MM.1S (cell line): Measurements from ENCODE around the gene FOXF2.

ENCODE experiments used
- DNase-seq: peaks from one replicate; pipeline ENCODE4 v3.0.0-alpha.2; 2015
- H2AFZ ChIP-seq: fragments of 300-600 bp; sonication (generic); 2 replicates; pipeline ENCODE4 v1.6.0; 2016; ENCODE audit warnings: antibody characterized with exemption, low read length
- H3F3A ChIP-seq: fragments of 300-600 bp; sonication (generic); 2 replicates; pipeline ENCODE4 v1.6.1; 2016; ENCODE audit warnings: mild to moderate bottlenecking, antibody characterized with exemption, low read length, moderate library complexity, mixed read lengths; ENCODE audit not compliant: insufficient read depth
- H3K27ac ChIP-seq: fragments of 300-600 bp; sonication (generic); 2 replicates; pipeline ENCODE4 v1.5.1; 2016; ENCODE audit warnings: mild to moderate bottlenecking, low read length
- H3K27me3 ChIP-seq: fragments of 300-600 bp; sonication (generic); replicated peaks from 2 replicates; pipeline ENCODE4 v1.6.0; 2016; ENCODE audit warnings: low read length; ENCODE audit not compliant: insufficient read depth
- H3K36me3 ChIP-seq: fragments of 300-600 bp; sonication (generic); replicated peaks from 2 replicates; pipeline ENCODE4 v1.6.1; 2016; ENCODE audit warnings: mild to moderate bottlenecking, low read length, mixed read lengths; ENCODE audit not compliant: insufficient read depth
- H3K4me1 ChIP-seq: fragments of 300-600 bp; sonication (generic); 2 replicates; pipeline ENCODE4 v1.6.1; 2016; ENCODE audit warnings: low read length, mixed read lengths
- H3K4me2 ChIP-seq: fragments of 300-600 bp; sonication (generic); 2 replicates; pipeline ENCODE4 v1.6.0; 2016; ENCODE audit warnings: low read depth, low read length
- H3K4me3 ChIP-seq: fragments of 300-600 bp; sonication (generic); 2 replicates; pipeline ENCODE4 v1.5.1; 2016; ENCODE audit warnings: low read length, mixed read lengths
- H3K79me2 ChIP-seq: fragments of 300-600 bp; sonication (generic); 2 replicates; pipeline ENCODE4 v1.6.1; 2016; ENCODE audit warnings: mixed run types, low read length, mixed read lengths
- H3K9ac ChIP-seq: fragments of 300-600 bp; sonication (generic); 2 replicates; pipeline ENCODE4 v1.6.1; 2016; ENCODE audit warnings: low read length, mixed read lengths
- H3K9me2 ChIP-seq: fragments of 300-600 bp; sonication (generic); replicated peaks from 2 replicates; pipeline ENCODE4 v1.6.1; 2016; ENCODE audit warnings: mild to moderate bottlenecking, low read length, mixed read lengths; ENCODE audit not compliant: insufficient read depth
- H3K9me3 ChIP-seq: fragments of 300-600 bp; sonication (generic); replicated peaks from 2 replicates; pipeline ENCODE4 v1.6.1; 2016; ENCODE audit warnings: mild to moderate bottlenecking, low read length, mixed read lengths; ENCODE audit not compliant: insufficient read depth
- H4K20me1 ChIP-seq: fragments of 300-600 bp; sonication (generic); 2 replicates; pipeline ENCODE4 v1.6.1; 2016; ENCODE audit warnings: mild to moderate bottlenecking, low read length, moderate library complexity, mixed read lengths; ENCODE audit not compliant: insufficient read depth
- CTCF ChIP-seq: fragments of 300-600 bp; sonication (generic); IDR thresholded peaks from 2 replicates; pipeline ENCODE4 v1.5.1; 2016; ENCODE audit warnings: antibody characterized with exemption, low read length, mixed read lengths
- EZH2 ChIP-seq: fragments of 300-600 bp; sonication (generic); optimal IDR thresholded peaks from 2 replicates; pipeline ENCODE3; 2017; ENCODE audit warnings: low read depth, mild to moderate bottlenecking, antibody characterized with exemption, low read length, mixed read lengths
- EZH2phosphoT487 ChIP-seq: fragments of 300-600 bp; sonication (generic); IDR thresholded peaks from 2 replicates; pipeline ENCODE4 v1.6.1; 2018; ENCODE audit warnings: antibody characterized with exemption, low read length

Gene FOXF2

GRCh38 chr6:1379788-1380147 is 9.6 kb upstream of the FOXF2 start:
- Histone ChIP-seq H4K20me1 (no peaks in the 10 kb centered on the region), H3K4me1 (no peaks in the 10 kb centered on the region), H2AFZ (no peak overlapping the region), H3K9me2 (no peaks in the 10 kb centered on the region), H3K9me3 (no peaks in the 10 kb centered on the region), H3K4me3 (peak overlapping the region; percentile 45), H3K79me2 (no peaks in the 10 kb centered on the region), H3K27ac (no peak overlapping the region), H3K9ac (no peak overlapping the region; the same call in 1 of the 2 replicates), H3K4me2 (peak overlapping the region; percentile 66), H3K36me3 (no peaks in the 10 kb centered on the region), H3F3A (no peaks in the 10 kb centered on the region), H3K27me3 (peaks cover 54% of the 10 kb centered on the region)
- no peak for DNase-seq
- TF ChIP-seq EZH2phosphoT487 (no peak), EZH2 (no peak), CTCF (no peak)

DNA sequence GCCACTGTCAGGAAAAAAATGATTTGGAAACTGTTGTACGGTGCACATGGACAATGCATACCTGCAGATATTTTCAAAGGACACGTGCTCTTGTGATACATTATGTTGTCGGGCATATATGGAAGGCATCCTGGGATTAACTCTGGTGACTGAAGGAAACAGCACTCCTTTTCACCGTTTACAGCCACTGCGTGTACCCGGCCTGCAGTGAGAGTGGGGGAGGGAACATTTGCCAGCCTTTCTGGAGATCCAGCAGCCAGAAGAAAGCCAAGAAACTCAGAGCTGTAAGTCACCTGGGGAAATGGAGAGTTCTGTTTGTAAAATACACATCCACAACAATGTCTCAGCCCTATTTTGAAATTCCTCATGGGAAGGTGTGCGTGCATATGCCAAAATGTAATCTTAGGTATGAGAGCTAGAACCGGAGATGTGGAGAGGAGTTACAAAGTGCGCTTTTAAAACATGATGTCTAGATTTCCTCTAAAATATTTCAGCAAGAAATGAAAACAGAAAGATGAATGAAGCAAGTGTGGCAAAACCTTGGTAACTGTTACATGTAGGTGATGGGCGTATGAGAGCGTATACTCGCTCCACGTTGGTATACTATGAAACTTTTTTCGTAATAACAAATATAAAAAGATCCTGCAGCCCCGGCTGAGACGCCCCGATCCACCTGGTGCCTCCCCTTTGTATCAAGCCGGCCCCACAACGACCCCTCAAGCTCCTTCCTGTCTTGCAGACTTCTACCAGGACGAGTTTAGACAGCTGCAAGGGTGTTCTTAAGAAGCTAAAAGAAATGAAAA is 8.6 kb upstream of the FOXF2 start:
- H3K9me3 ChIP-seq, result no peaks in the 10 kb centered on the region
- TF ChIP-seq EZH2phosphoT487 (no peak), EZH2 (peak; percentile 3)
- H3F3A ChIP-seq, result no peaks in the 10 kb centered on the region
- peaks cover 64% of the 10 kb centered on the region for H3K27me3 ChIP-seq
- no peak overlapping the region for H3K27ac ChIP-seq
- no peaks in the 10 kb centered on the region for H3K79me2 ChIP-seq
- no peaks in the 10 kb centered on the region for H3K36me3 ChIP-seq
- H3K4me2 ChIP-seq, result no peak overlapping the region
- no peak overlapping the region for H3K9ac ChIP-seq
- no peak overlapping the region for H2AFZ ChIP-seq
- no peaks in the 10 kb centered on the region for H3K9me2 ChIP-seq
- H3K4me3 ChIP-seq, result no peak overlapping the region; the same call in 1 of the 2 replicates
- H3K4me1 ChIP-seq, result no peaks in the 10 kb centered on the region
- DNase-seq, result no peak
- H4K20me1 ChIP-seq, result no peaks in the 10 kb centered on the region

DNA sequence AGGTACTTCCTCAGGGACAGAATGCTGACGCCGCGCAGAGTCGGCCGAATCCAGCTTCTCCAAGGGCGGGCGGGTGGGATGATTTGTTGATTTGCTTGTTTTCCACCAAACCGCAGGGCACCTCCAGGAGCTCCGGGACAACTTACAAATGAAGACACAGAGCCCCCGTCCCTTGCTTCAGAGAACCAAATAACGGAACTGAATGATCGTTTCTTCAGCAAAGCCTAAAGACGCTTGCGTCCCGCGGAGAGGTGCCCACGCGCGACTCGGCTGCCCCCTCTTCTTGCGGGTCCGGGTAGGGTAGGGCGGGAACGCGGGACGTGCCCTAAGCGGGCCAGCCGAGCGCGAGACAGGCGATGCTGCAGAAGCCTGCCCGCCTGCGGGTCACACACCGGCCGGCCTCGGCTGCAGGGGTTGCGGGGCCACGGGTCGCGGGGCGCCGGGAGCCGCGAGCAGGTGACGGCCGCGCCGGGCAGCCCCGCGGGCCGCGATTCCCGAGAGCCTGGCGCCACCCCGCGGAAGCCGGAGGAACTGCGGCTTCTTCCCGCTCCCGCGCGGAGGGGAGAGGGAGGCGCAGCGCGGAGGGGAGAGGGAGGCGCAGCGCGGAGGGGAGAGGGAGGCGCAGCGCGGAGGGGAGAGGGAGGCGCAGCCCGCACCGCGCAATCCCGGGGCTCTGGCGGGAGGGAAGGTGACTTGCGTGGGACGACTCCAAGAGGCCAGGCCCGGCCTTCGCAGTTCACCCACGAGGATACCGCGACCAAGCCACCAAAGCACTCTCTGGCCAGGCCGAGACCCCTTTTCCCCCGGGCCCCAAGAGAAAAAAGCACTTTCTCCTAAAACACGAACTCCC is 7.7 kb upstream of the FOXF2 start:
- peak overlapping the region; percentile 58; the same call in 1 of the 2 replicates for H3K4me3 ChIP-seq

More for the DNA sequence above, 7.7 kb upstream of the FOXF2 start:
- Histone ChIP-seq H3K79me2 (no peaks in the 10 kb centered on the region), H3K9ac (no peak overlapping the region), H3K4me1 (no peaks in the 10 kb centered on the region), H4K20me1 (no peaks in the 10 kb centered on the region), H3K9me3 (no peaks in the 10 kb centered on the region), H3K4me2 (peak overlapping the region; percentile 84), H3K27ac (no peak overlapping the region), H3K27me3 (peaks cover 73% of the 10 kb centered on the region), H3F3A (no peaks in the 10 kb centered on the region), H3K9me2 (no peaks in the 10 kb centered on the region), H2AFZ (0 out of 2 replicates have a peak overlapping the region, but pooled peaks have one; percentile 53), H3K36me3 (no peaks in the 10 kb centered on the region)
- TF ChIP-seq EZH2 (no peak), CTCF (peak; percentile 48), EZH2phosphoT487 (no peak)
- DNase-seq, result peak; percentile 23
